Stimulated activated CD8-positive, alpha-beta memory T cell treated with anti-CD3 and anti-CD28 coated beads, Interleukin-4, amount 100 ng/mL, for 24 hours (primary cell): Measurements from ENCODE around the gene PVALEF.

Source experiments
- DNase-seq: peaks from one replicate; pipeline ENCODE4 v3.0.0-alpha.2; 2020; ENCODE audit warnings: low read depth

PVALEF gene

GRCh38 chr17:81165246-81166032 lies at the start of gene PVALEF:
Gene PVALEF, plus strand, starts transcription at chr17:81165507. Its CDS starts 15,720 bp downstream, at chr17:81181227.
- DNase-seq, result no peak

DNA sequence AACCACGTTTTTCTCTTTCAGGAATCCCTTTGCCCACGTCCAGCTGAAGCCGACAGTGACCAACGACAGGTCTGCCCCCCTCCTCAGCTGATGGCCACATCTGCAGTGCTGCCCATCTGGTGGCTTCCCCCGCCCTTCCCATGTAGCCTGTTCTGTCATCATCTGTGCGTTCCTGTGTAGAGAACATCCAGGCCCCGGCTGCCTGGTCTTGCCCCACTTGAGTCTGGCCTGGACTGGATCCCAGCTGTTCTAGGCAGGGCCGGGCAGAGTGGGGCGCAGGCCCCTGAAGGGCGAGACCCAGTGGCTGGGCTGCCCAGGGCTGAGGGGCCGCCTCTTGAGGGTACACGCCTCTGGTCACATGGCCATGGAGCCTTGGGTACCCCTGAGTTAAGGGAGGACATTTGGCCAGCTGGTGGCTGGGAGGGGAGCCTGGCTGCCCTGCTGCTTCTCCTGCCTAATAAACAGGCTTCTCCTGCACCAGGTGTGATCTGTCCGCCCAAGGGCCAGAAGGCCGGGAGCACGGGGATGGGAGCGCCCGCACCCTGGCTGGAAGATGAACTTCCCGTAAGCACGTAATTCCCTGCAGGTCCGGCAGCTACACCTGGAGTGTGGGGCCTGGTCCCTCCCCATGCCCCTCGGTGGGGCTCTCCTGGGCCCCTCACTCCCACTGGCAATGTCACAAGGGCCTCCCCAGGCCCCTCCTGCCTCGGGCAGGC lies 49.4 kb upstream of the PVALEF start:
- DNase-seq, result no peak

- DNase-seq, result no peak
Measured at GRCh38 chr17:81116704-81117103, 48.6 kb upstream of the PVALEF start.

DNA sequence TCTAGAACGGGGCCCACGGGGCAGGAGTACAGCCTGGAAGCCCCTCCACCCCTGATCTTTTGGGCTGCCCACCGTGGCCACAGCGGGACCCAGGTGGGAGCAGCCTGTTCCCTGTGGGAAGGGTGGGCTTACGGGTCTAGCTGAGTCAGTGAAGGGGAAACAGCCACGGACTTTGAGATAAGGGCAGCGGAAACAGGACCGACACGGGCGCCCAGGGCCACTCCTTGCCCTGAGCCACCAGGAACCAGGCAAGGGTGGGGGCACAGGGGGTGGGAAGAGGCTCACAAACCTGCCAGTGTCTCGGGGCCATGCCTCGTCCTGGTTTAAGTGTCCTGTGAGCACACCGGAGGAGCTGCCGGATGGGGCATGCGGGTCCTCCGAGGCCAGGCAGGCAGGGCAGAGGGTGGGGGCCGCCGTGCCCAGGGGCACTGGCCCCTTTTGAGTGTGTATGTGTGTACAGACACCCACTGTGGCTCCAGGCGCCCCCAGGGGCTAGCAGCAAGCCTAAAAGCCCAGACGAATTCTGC lies 47.6 kb upstream of the PVALEF start:
- no peak for DNase-seq

GRCh38 chr17:81118308-81119221 lies 46.7 kb upstream of the PVALEF start:
- no peak for DNase-seq

- DNase-seq, result peak; percentile 69
Measured at GRCh38 chr17:81119223-81120148, 45.8 kb upstream of the PVALEF start.

GRCh38 chr17:81120149-81120484 lies 45.2 kb upstream of the PVALEF start:
- no peak for DNase-seq

GRCh38 chr17:81120695-81121621 lies 44.3 kb upstream of the PVALEF start:
- no peak for DNase-seq

- no peak for DNase-seq
Measured at GRCh38 chr17:81121841-81122733, 43.2 kb upstream of the PVALEF start.

DNA sequence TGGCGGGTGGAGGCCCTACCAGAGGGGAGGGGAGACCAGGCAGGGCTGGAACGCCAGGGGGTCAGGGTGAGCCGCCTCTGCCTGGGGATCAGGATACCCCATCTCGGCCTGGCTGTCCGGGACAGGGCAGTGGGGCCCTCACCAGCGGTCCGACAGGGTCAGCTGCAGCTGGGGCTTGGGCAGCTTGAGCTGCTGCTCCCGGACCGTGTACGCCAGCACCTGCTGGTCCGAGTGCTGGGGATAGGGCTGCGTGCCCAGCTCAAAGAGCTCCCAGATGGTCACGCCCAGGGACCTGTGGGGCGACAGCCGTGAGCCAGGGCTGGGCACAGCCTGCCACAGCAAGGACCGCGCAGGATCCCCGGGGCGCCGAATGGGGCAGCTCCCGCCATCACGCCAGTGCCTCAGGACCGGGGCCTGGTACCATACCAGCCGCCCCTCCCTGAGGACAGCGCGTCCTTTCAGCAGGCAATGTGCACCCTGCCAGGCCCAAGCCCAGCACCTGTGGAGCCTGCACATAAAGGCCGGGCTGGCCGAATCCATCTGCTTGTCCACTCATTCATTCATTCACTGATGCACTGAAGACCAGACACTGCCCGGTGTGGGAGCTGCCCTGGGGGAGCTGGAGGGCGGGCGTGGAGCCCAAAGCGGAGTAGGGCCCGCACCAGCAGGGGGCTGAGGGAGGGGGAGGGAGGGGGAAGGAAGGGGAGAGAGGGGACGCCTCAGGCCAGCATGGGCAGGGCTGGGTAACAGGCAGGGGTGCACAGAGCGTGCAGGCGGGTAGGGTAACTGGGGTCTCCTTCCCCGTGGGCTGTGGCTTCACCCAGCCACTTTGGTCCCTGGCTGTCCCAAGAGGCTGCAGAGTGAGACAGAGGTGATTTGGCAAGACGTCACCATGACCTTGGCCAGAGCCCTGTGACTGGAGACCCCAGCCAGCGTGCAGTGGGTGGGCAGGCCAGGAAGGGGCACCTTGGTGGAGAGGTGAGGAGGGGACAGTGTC lies 42.0 kb upstream of the PVALEF start:
- DNase-seq, result no peak

GRCh38 chr17:81124377-81124776 lies 40.9 kb upstream of the PVALEF start:
- no peak for DNase-seq

- no peak for DNase-seq
Measured at GRCh38 chr17:81125573-81126081, 39.7 kb upstream of the PVALEF start.

- no peak for DNase-seq
Measured at GRCh38 chr17:81126281-81127132, 38.8 kb upstream of the PVALEF start.

GRCh38 chr17:81127133-81127455 lies 38.2 kb upstream of the PVALEF start:
- DNase-seq, result no peak

- no peak for DNase-seq
Measured at GRCh38 chr17:81127526-81128177, 37.7 kb upstream of the PVALEF start.

GRCh38 chr17:81128338-81128737 lies 37.0 kb upstream of the PVALEF start:
- no peak for DNase-seq
